GM23338 (cell line): Measurements from ENCODE around the gene SYTL1. TPM values are rescaled to one million over a fixed set of nuclear protein-coding genes. Genes with fewer than 3 reads are reported as not detected.

ENCODE experiments used
- ATAC-seq: fragments of 200-7000 bp; cut with Tn5 transposase; 3 replicates; pipeline ENCODE4 v1.9.1; 2020
- DNase-seq: peaks from one replicate; pipeline ENCODE4 v3.0.0-alpha.2; 2015; ENCODE audit warnings: low spot score
- H2AFZ ChIP-seq: fragments of 200-600 bp; sonication (generic); 2 replicates; pipeline ENCODE4 v1.8.0; 2016; ENCODE audit warnings: antibody characterized with exemption, mild to moderate bottlenecking, moderate library complexity
- H3F3A ChIP-seq: fragments of 200-600 bp; sonication (generic); replicated peaks from 2 replicates; pipeline ENCODE4 v1.8.0; 2017; ENCODE audit warnings: antibody characterized with exemption, mixed run types, low read depth
- H3K27ac ChIP-seq: fragments of 200-600 bp; sonication (generic); 2 replicates; pipeline ENCODE4 v1.6.1; 2016; ENCODE audit warnings: low read depth
- H3K27me3 ChIP-seq: fragments of 200-600 bp; sonication (generic); 2 replicates; pipeline ENCODE4 v1.8.0; 2016; ENCODE audit warnings: mild to moderate bottlenecking, mixed run types, moderate library complexity; ENCODE audit not compliant: insufficient read depth
- H3K36me3 ChIP-seq: fragments of 200-600 bp; sonication (generic); 2 replicates; pipeline ENCODE4 v1.8.0; 2016; ENCODE audit warnings: mild to moderate bottlenecking; ENCODE audit not compliant: insufficient read depth
- H3K4me1 ChIP-seq: fragments of 200-600 bp; sonication (generic); 2 replicates; pipeline ENCODE4 v1.8.0; 2016; ENCODE audit warnings: mild to moderate bottlenecking, moderate library complexity; ENCODE audit not compliant: insufficient read depth
- H3K4me2 ChIP-seq: fragments of 200-600 bp; sonication (generic); 2 replicates; pipeline ENCODE4 v1.7.1; 2017; ENCODE audit warnings: mixed run types
- H3K4me3 ChIP-seq: fragments of 200-600 bp; sonication (generic); 2 replicates; pipeline ENCODE4 v1.6.1; 2016; ENCODE audit warnings: mixed run types
- H3K79me2 ChIP-seq: fragments of 200-600 bp; sonication (generic); replicated peaks from 2 replicates; pipeline ENCODE4 v1.8.0; 2017; ENCODE audit warnings: mild to moderate bottlenecking; ENCODE audit not compliant: insufficient read depth
- H3K9me2 ChIP-seq: fragments of 200-600 bp; sonication (generic); 2 replicates; pipeline ENCODE4 v1.8.0; 2017; ENCODE audit not compliant: insufficient read depth
- H4K20me1 ChIP-seq: fragments of 200-600 bp; sonication (generic); replicated peaks from 2 replicates; pipeline ENCODE4 v1.8.0; 2017; ENCODE audit warnings: mild to moderate bottlenecking; ENCODE audit not compliant: insufficient read depth
- H3K27ac Mint-ChIP-seq: 2 replicates; pipeline ENCODE4 v1.8.0; 2020; ENCODE audit warnings: inconsistent platforms, mild to moderate bottlenecking, moderate library complexity, mixed read lengths
- H3K27me3 Mint-ChIP-seq: 3 replicates; pipeline ENCODE4 v1.8.0; 2022; ENCODE audit warnings: low read depth, mild to moderate bottlenecking, moderate library complexity, mixed read lengths, inconsistent platforms; ENCODE audit not compliant: insufficient read depth, poor library complexity
- H3K36me3 Mint-ChIP-seq: 3 replicates; pipeline ENCODE4 v1.8.0; 2021; ENCODE audit warnings: low read depth, mild to moderate bottlenecking, inconsistent platforms, moderate library complexity, mixed read lengths
- H3K4me1 Mint-ChIP-seq: 3 replicates; pipeline ENCODE4 v1.8.0; 2020; ENCODE audit warnings: mild to moderate bottlenecking, inconsistent platforms, mixed read lengths
- H3K4me3 Mint-ChIP-seq: 3 replicates; pipeline ENCODE4 v1.8.0; 2021; ENCODE audit warnings: moderate library complexity, mild to moderate bottlenecking, inconsistent platforms, mixed read lengths
- H3K9me3 Mint-ChIP-seq: 3 replicates; pipeline ENCODE4 v1.8.0; 2020; ENCODE audit warnings: moderate library complexity, mild to moderate bottlenecking, inconsistent platforms, mixed read lengths
- CREB1 ChIP-seq: fragments of 250-450 bp; sonication (Bioruptor Pico); IDR thresholded peaks from 2 replicates; pipeline ENCODE4 v1.5.0; 2020; ENCODE audit warnings: low read depth, mild to moderate bottlenecking, moderate library complexity
- CTCF ChIP-seq, 2 experiments: fragments of 200-600 bp in 1 of 2; sonication (generic) in 1 of 2; conservative IDR thresholded peaks; 2 replicates each; pipeline versions ENCODE4 v1.5.1 to v1.6.1; 2016 to 2017; ENCODE audit warnings: antibody characterized with exemption in 2 of 2, low read depth in 2 of 2, mild to moderate bottlenecking in 2 of 2, moderate library complexity in 1 of 2
- ETS1 ChIP-seq: IDR thresholded peaks from 2 replicates; pipeline ENCODE4 v1.6.1; 2016; ENCODE audit warnings: antibody characterized with exemption
- EZH2 ChIP-seq: fragments of 200-600 bp; sonication (generic); IDR thresholded peaks from one replicate; pipeline ENCODE4 v1.8.0; 2017; ENCODE audit warnings: antibody characterized with exemption, mild to moderate bottlenecking, low read depth; ENCODE audit not compliant: unreplicated experiment
- EZH2phosphoT487 ChIP-seq: fragments of 200-600 bp; sonication (generic); IDR thresholded peaks from one replicate; pipeline ENCODE4 v1.8.1; 2018; ENCODE audit warnings: antibody characterized with exemption; ENCODE audit not compliant: unreplicated experiment
- JUNB ChIP-seq: IDR thresholded peaks from one replicate; pipeline ENCODE4 v1.6.1; 2016; ENCODE audit warnings: antibody characterized with exemption; ENCODE audit not compliant: unreplicated experiment
- NANOG ChIP-seq: IDR thresholded peaks from 2 replicates; pipeline ENCODE4 v1.6.1; 2016; ENCODE audit warnings: antibody characterized with exemption, borderline replicate concordance
- POLR2AphosphoS5 ChIP-seq: IDR thresholded peaks from 2 replicates; pipeline ENCODE4 v1.6.1; 2016; ENCODE audit warnings: antibody characterized with exemption, low read depth
- STAT1 ChIP-seq: IDR thresholded peaks from one replicate; pipeline ENCODE4 v1.6.1; 2016; ENCODE audit warnings: antibody characterized with exemption; ENCODE audit not compliant: unreplicated experiment
- ZNF114 ChIP-seq: fragments of 250-450 bp; sonication (Bioruptor Pico); IDR thresholded peaks from 2 replicates; pipeline ENCODE4 v1.5.0; 2020; ENCODE audit warnings: mild to moderate bottlenecking, moderate library complexity
- ZNF331 ChIP-seq: fragments of 250-450 bp; sonication (Bioruptor Pico); IDR thresholded peaks from 2 replicates; pipeline ENCODE4 v1.5.0; 2020; ENCODE audit warnings: low read depth, mild to moderate bottlenecking, moderate library complexity
- polyA plus RNA-seq: library from polyadenylated mRNA; unstranded; fragments of >200 nt; fragmentation: Nextera tagmentation; extraction: Ambion mirVana; gene quantifications from 2 replicates; pipeline ENCODE4 v1.2.1, GENCODE V29; 2016
- total RNA-seq: library from RNA; depleted of rRNA; stranded (reverse); fragments of >200 nt; shearing (Covaris generic); gene quantifications from 2 replicates; pipeline ENCODE4 v1.2.3, GENCODE V29; 2014
- TF ChIP-seq, protein P1 (sequence below): IDR thresholded peaks from one replicate; pipeline ENCODE4 v1.6.1; 2018; ENCODE audit warnings: antibody characterized with exemption; ENCODE audit not compliant: unreplicated experiment

Gene SYTL1
- total and polyA plus RNA-seq, 2 experiments from 2014 or later, result 4.9 to 12.3 TPM

DNA sequence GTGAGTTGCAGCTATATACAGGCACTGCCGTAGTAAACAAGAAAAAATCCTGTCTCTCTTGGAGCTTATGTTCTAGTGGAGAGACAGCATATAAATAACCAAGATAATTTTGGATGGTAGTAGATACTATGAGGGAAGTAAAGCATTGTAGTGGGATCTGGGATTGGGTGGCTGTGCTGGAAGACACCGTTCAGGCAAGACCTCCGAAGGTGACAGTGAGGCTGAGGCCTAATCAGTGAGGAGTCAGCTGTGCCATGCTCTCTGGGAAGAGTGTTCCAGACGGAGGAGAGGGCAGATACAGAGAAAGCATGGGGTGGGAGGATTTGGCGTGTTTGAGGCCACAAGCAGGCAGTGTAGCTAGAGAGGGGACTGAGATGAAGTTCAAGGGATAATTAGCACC is 13.9 kb upstream of the SYTL1 start:
- Histone ChIP-seq H3K4me2 (no peak overlapping the region), H3K9me2 (no peaks in the 10 kb centered on the region), H3K4me1 (peaks cover 8% of the 10 kb centered on the region; the same call in 1 of the 2 replicates), H3K4me3 (no peak overlapping the region), H3K27ac (no peak overlapping the region), H3K27me3 (no peaks in the 10 kb centered on the region), H2AFZ (no peak overlapping the region), H3K79me2 (peaks cover 60% of the 10 kb centered on the region), H3F3A (peaks cover 5% of the 10 kb centered on the region; the same call in 1 of the 2 replicates), H4K20me1 (peaks cover 21% of the 10 kb centered on the region), H3K36me3 (no peaks in the 10 kb centered on the region)
- Mint-ChIP-seq H3K4me3 (no peak overlapping the region), H3K4me1 (peaks cover 3% of the 10 kb centered on the region; the same call in 1 of the 3 replicates), H3K36me3 (peaks cover 39% of the 10 kb centered on the region), H3K27me3 (peaks cover 2% of the 10 kb centered on the region), H3K27ac (no peak overlapping the region), H3K9me3 (no peaks in the 10 kb centered on the region)
- no peak for TF ChIP-seq CREB1 (CRISPR knock-in tag)
- TF ChIP-seq, protein P1, sequence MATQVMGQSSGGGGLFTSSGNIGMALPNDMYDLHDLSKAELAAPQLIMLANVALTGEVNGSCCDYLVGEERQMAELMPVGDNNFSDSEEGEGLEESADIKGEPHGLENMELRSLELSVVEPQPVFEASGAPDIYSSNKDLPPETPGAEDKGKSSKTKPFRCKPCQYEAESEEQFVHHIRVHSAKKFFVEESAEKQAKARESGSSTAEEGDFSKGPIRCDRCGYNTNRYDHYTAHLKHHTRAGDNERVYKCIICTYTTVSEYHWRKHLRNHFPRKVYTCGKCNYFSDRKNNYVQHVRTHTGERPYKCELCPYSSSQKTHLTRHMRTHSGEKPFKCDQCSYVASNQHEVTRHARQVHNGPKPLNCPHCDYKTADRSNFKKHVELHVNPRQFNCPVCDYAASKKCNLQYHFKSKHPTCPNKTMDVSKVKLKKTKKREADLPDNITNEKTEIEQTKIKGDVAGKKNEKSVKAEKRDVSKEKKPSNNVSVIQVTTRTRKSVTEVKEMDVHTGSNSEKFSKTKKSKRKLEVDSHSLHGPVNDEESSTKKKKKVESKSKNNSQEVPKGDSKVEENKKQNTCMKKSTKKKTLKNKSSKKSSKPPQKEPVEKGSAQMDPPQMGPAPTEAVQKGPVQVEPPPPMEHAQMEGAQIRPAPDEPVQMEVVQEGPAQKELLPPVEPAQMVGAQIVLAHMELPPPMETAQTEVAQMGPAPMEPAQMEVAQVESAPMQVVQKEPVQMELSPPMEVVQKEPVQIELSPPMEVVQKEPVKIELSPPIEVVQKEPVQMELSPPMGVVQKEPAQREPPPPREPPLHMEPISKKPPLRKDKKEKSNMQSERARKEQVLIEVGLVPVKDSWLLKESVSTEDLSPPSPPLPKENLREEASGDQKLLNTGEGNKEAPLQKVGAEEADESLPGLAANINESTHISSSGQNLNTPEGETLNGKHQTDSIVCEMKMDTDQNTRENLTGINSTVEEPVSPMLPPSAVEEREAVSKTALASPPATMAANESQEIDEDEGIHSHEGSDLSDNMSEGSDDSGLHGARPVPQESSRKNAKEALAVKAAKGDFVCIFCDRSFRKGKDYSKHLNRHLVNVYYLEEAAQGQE, result no peak
- no peak for TF ChIP-seq NANOG
- TF ChIP-seq JUNB, result no peak
- TF ChIP-seq CTCF (conservative IDR thresholded peaks at IDR 0.05; ENCODE audit: low read depth in 2 of 2), result no peak
- no peak for TF ChIP-seq ETS1
- no peak for TF ChIP-seq STAT1
- TF ChIP-seq POLR2AphosphoS5, result no peak
- TF ChIP-seq EZH2phosphoT487, result no peak
- no peak for TF ChIP-seq ZNF331 (CRISPR knock-in tag)
- TF ChIP-seq ZNF114 (CRISPR knock-in tag), result no peak
- TF ChIP-seq EZH2, result no peak
- DNase-seq, result no peak
- no peak for ATAC-seq
